Measurements from ENCODE around the gene FURIN.
"Not testable (repeated sequence)": the region's sequence is repeated elsewhere in the genome, so short reads cannot be mapped to it uniquely, and the experiment has no call there.

FURIN gene

GRCh38 chr15:90918034-90918788 is 49.8 kb downstream of the FURIN start:
- no peak for DNase-seq

- no peak for DNase-seq
Observed at GRCh38 chr15:90918835-90919234, 50.4 kb downstream of the FURIN start.

- DNase-seq: no peak
Observed at GRCh38 chr15:90921887-90922286, 53.5 kb downstream of the FURIN start.

GRCh38 chr15:90922712-90923322 is 54.4 kb downstream of the FURIN start:
- DNase-seq: peak; percentile 61

GRCh38 chr15:90924375-90924774 is 56.0 kb downstream of the FURIN start:
- DNase-seq: no peak

DNA sequence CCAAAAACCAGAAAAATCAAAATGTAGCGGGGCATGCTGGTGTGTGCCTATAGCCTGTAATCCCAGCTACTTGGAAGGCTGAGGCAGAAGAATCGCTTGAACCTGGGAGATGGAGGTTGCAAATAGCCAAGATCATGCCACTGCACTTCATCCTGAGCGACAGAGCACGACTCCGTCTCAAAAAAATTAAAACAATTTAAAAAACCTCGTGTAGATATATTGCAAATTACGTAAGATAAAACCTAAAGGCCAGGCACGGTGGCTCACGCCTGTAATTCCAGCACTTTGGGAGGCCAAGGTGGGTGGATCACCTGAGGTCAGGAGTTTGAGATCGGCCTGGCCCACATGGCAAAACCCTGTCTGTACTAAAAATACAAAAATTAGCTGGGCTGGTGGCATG is 58.4 kb downstream of the FURIN start:
- not testable (repeated sequence) for DNase-seq

DNA sequence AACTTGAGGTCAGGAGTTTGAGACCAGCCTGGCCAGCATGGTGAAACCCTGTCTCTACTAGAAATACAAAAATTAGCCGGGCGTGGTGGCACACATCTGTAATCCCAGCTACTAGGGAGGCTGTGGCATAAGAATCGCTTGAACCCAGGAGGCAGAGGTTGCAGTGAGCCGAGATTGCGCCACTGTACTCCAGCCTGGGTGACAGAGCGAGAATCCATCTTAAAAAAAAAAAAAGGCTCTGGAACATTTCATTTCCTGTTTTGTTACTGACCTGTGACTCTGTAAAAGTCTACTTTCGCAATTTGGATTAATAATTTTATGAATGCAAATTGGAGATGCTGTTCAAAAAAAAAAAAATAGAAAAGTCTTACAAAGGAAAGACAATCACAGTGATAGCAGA is 59.7 kb downstream of the FURIN start:
- not testable (repeated sequence) for DNase-seq

DNA sequence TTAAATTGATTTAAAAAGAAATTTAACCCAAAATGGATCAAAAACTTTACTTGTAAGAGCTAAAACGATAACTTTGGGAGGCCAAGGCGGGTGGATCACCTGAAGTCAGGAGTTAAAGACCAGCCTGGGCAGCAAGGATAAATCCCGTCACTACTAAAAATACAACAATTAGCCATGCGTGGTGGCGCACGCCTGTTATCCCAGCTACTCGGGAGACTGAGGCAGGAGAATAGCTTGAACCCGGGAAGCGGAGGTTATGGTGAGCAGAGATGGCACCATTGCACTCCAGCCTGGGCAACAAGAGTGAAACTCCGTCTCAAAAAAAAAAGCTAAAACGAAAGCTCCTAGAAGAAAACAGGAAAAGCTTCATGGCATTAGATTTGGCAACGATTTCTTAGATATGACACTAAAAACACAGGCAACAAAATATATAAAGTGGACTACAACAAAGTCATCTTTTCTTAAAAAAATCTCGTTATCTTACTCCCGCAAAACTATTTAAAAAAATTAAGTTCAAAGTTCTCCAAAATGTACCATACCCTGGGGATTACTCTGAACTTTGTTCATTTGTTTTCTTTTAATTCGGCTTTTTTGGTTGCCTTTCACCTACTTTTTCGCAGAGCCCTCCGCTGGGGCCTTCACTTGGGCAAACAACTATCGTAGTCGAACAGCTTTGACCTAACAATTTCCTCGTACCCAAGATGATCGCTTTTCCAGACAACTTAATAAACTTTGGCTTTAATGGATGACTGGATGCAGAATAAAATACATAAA is 61.0 kb downstream of the FURIN start:
- DNase-seq: no peak

- DNase-seq: peak; percentile 28
Observed at GRCh38 chr15:90930861-90931574, 62.6 kb downstream of the FURIN start.

DNA sequence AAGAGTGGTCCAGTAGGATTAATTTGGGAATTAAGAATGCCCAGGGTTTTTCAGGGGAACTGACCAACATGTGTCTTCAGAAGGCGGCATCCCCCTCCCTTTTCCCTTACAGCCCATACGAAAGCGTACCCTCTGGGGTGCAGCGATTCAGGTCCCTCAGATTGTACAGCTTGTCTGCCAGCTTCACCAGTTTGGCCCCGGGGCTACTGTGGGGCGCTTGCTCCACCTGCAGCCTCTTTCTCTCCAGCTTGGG is 63.1 kb downstream of the FURIN start:
- DNase-seq: no peak

DNA sequence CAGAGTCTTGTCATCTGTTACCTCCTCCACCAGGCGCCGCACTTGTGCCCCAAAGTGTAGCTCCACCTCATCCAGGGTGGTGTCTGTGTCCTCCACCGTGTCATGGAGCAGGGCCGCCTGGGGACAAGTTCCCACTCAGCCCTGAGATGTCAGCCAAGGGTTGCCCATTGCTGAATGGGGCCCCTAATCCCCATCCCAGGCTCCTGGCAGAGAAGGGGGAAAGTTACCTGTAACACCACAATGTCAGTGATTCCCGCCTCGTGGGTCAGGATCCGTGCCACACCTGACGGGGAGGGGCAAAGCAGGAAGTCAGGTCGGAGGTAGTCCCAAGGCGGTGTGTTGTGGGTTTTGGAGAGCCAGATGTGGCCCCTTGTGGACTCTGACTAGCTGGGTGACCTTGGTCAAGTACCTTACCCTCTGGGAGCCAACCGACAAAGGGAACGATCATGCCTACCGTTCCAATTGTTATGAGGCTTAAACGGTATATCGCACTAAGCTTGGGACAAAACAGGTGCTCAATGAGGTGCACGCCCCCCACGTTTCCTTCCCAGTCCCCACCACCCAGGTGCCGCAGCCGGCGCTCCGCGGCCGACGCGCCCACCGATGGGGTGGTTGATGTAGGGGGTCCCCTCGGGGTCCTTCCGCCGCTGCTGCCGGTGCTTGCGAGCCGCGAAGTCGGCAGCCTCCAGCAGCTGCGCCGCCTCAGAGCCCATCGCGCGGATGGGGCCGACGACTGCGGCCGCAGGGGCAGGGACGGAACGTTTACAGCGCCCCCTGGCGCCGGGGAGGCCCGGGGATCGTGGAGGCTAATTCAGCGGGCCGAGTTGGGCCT is 63.7 kb downstream of the FURIN start, which contains the start of gene HDDC3:
Gene HDDC3 (minus strand): TSS at position 722 of the 832 bp plus-strand sequence. CDS start 9 bp downstream, at position 713.
- DNase-seq: peak; percentile 97

DNA sequence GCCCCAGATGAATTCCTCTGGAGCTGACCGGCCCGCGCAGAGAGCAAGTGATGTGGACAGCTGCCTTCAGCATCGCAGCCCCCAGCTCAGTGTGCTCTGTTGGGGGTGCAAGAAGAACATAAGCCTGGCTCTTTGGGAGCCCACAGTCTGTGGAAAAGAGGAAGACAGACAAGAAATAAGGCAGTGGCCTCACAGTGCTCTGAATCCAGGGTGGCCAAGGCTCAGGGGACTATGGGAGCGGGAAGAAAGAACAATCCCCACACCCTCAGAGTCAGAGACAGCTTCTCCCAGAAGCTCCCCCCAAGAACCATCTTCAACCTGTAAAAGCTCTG is 64.2 kb downstream of the FURIN start:
- no peak for DNase-seq

All from hematopoietic multipotent progenitor cell treated with erythropoietin and hydrocortisone succinate and interleukin-3 and kit ligand, for 8 days (in vitro differentiated cells).